Sciatic nerve (tissue), 2 donors: ENCODE data around the gene FAM78A. TPM values are rescaled to one million over a fixed set of nuclear protein-coding genes. Genes with fewer than 3 reads are reported as not detected.
"Not testable (repeated sequence)": the region's sequence is repeated elsewhere in the genome, so short reads cannot be mapped to it uniquely, and the experiment has no call there.

Source experiments
- ATAC-seq: fragments of 200-7000 bp; cut with Tn5 transposase; one replicate; pipeline ENCODE4 v1.9.1; 2020; ENCODE audit warnings: mild to moderate bottlenecking, moderate library complexity
- DNase-seq: peaks from one replicate; pipeline ENCODE4 v3.0.0-alpha.2; 2020; ENCODE audit warnings: low spot score
- intact Hi-C: fragments of 100-400 bp; cut with DNase I; formaldehyde crosslinking; loops from one replicate; pipeline ENCODE4 v1.14.2; 2022
- total RNA-seq: library from RNA; stranded (reverse); fragmentation: NEBNext Ultra II Directional; extraction: Animal tissue kit (Norgen Biotek cat#: 25700); gene quantifications from one replicate; pipeline ENCODE4 v1.2.1, GENCODE V29; 2021
- donor health status: DM: no; HTN: no; CAD: no.
- donor health status: DM: no; HTN: no; CAD: no.

Gene FAM78A
- total RNA-seq, 1 donor from 2014 or later: 4.2 TPM

- intact Hi-C loops: no loop called here
- no peak for DNase-seq
- peak; percentile 2 for ATAC-seq
These were observed 20.6 kb downstream of the FAM78A start for GRCh38 chr9:131255676-131256197.

- no peak for ATAC-seq
These were observed 21.7 kb downstream of the FAM78A start for GRCh38 chr9:131254626-131255025.

GRCh38 chr9:131253891-131254491, 22.3 kb downstream of the FAM78A start:
- intact Hi-C loops: loop anchor here (2.0 kb wide), 1 partner anchor 49 kb away; no protein-coding TSS in a partner anchor
- DNase-seq (peak; percentile 63), ATAC-seq (peak; percentile 35)

More at GRCh38 chr9:131254626-131255025, 21.7 kb downstream of the FAM78A start:
- intact Hi-C loops: no loop called here
- peak; percentile 46 for DNase-seq

- ATAC-seq: no peak
- intact Hi-C loops: loop anchor here (2.0 kb wide), 1 partner anchor 47 kb away; no protein-coding TSS in a partner anchor
- DNase-seq: peak; percentile 63
These were observed 24.2 kb downstream of the FAM78A start for GRCh38 chr9:131252120-131252519.

- intact Hi-C loops: no loop called here
- no peak for ATAC-seq
- DNase-seq: no peak
These were observed 29.7 kb downstream of the FAM78A start for GRCh38 chr9:131246618-131247017.

GRCh38 chr9:131244331-131244730, 32.0 kb downstream of the FAM78A start:
- ATAC-seq, DNase-seq, intact Hi-C loops: not testable (repeated sequence)

- DNase-seq (no peak), ATAC-seq (no peak)
These were observed 36.0 kb downstream of the FAM78A start for GRCh38 chr9:131240047-131240921.

GRCh38 chr9:131239161-131239975, 36.9 kb downstream of the FAM78A start:
- no peak for DNase-seq
- intact Hi-C loops: no loop called here
- no peak for ATAC-seq

More at GRCh38 chr9:131240047-131240921, 36.0 kb downstream of the FAM78A start:
- intact Hi-C loops: no loop called here

GRCh38 chr9:131238402-131239021, 37.8 kb downstream of the FAM78A start:
- intact Hi-C loops: no loop called here
- ATAC-seq (peak; percentile 48), DNase-seq (no peak)

- ATAC-seq (peak; percentile 81), DNase-seq (peak; percentile 81)
- intact Hi-C loops: no loop called here
These were observed 38.3 kb downstream of the FAM78A start for GRCh38 chr9:131237931-131238401.

GRCh38 chr9:131237291-131237690, 39.0 kb downstream of the FAM78A start:
- intact Hi-C loops: no loop called here
- no peak for ATAC-seq

GRCh38 chr9:131236761-131237160, 39.5 kb downstream of the FAM78A start:
- no peak for DNase-seq
- intact Hi-C loops: no loop called here

More at GRCh38 chr9:131237291-131237690, 39.0 kb downstream of the FAM78A start:
- no peak for DNase-seq

GRCh38 chr9:131236161-131236560, 40.1 kb downstream of the FAM78A start:
- no peak for DNase-seq
- ATAC-seq: no peak
- intact Hi-C loops: no loop called here

More at GRCh38 chr9:131236761-131237160, 39.5 kb downstream of the FAM78A start:
- no peak for ATAC-seq

- DNase-seq: no peak
- ATAC-seq: no peak
These were observed 40.8 kb downstream of the FAM78A start for GRCh38 chr9:131235480-131235851.

GRCh38 chr9:131234799-131235479, 41.4 kb downstream of the FAM78A start:
- DNase-seq: no peak
- intact Hi-C loops: no loop called here
- ATAC-seq: no peak

More at GRCh38 chr9:131235480-131235851, 40.8 kb downstream of the FAM78A start:
- intact Hi-C loops: no loop called here

GRCh38 chr9:131233995-131234394, 42.3 kb downstream of the FAM78A start:
- ATAC-seq (no peak), DNase-seq (no peak)
- intact Hi-C loops: no loop called here

GRCh38 chr9:131233556-131233955, 42.8 kb downstream of the FAM78A start:
- ATAC-seq (no peak), DNase-seq (no peak)
- intact Hi-C loops: no loop called here

GRCh38 chr9:131228988-131229387, 47.3 kb downstream of the FAM78A start:
- ATAC-seq: no peak
- intact Hi-C loops: no loop called here
- no peak for DNase-seq
